SK-N-SH treated with all-trans-retinoic acid at 6 μM for 48 hours (cell line): Measurements from ENCODE around the gene FHOD3.
A peak's percentile ranks its signal among the peaks of the same experiment; 100 is the strongest.

Source experiments
- ATAC-seq: fragments of 200-7000 bp; cut with Tn5 transposase; 3 replicates; pipeline ENCODE4 v1.9.1; 2020; ENCODE audit warnings: mild to moderate bottlenecking, moderate library complexity
- ARNTL ChIP-seq: fragments of 450-650 bp; formaldehyde crosslinking; IDR thresholded peaks from 2 replicates; pipeline ENCODE4 v1.5.0; 2020; ENCODE audit warnings: low read depth, mild to moderate bottlenecking, moderate library complexity, borderline replicate concordance
- BACH2 ChIP-seq: fragments of 250-450 bp; sonication (Bioruptor Pico); IDR thresholded peaks from 2 replicates; pipeline ENCODE4 v1.9.0; 2021; ENCODE audit warnings: mild to moderate bottlenecking, borderline replicate concordance
- CREB5 ChIP-seq: fragments of 250-450 bp; sonication (Bioruptor Pico); IDR thresholded peaks from 2 replicates; pipeline ENCODE4 v1.5.1; 2020; ENCODE audit warnings: low read depth, mild to moderate bottlenecking, moderate library complexity
- CSDC2 ChIP-seq: fragments of 250-450 bp; sonication (Bioruptor Pico); IDR thresholded peaks from 2 replicates; pipeline ENCODE4 v1.5.0; 2020; ENCODE audit warnings: mild to moderate bottlenecking, moderate library complexity
- ESRRG ChIP-seq: fragments of 250-450 bp; sonication (Bioruptor Pico); IDR thresholded peaks from 2 replicates; pipeline ENCODE4 v1.6.1; 2021; ENCODE audit warnings: mild to moderate bottlenecking
- PATZ1 ChIP-seq: fragments of 250-450 bp; sonication (Bioruptor Pico); IDR thresholded peaks from 2 replicates; pipeline ENCODE4 v1.8.0; 2020; ENCODE audit warnings: mild to moderate bottlenecking, moderate library complexity, borderline replicate concordance
- POU6F1 ChIP-seq: fragments of 250-450 bp; sonication (Bioruptor Pico); IDR thresholded peaks from 2 replicates; pipeline ENCODE4 v1.8.0; 2021; ENCODE audit warnings: low read depth, mild to moderate bottlenecking, moderate library complexity, borderline replicate concordance
- RARB ChIP-seq: fragments of 250-450 bp; sonication (Bioruptor Pico); IDR thresholded peaks from 2 replicates; pipeline ENCODE4 v1.8.0; 2021; ENCODE audit warnings: mild to moderate bottlenecking, moderate library complexity
- SNAI2 ChIP-seq: fragments of 250-450 bp; sonication (Bioruptor Pico); IDR thresholded peaks from 2 replicates; pipeline ENCODE4 v1.5.0; 2020; ENCODE audit warnings: mild to moderate bottlenecking, moderate library complexity
- TCF4 ChIP-seq: fragments of 250-450 bp; sonication (Bioruptor Pico); IDR thresholded peaks from 2 replicates; pipeline ENCODE4 v1.8.0; 2021; ENCODE audit warnings: mild to moderate bottlenecking, moderate library complexity, borderline replicate concordance
- TOX ChIP-seq: fragments of 250-450 bp; sonication (Bioruptor Pico); IDR thresholded peaks from 2 replicates; pipeline ENCODE4 v1.8.0; 2021; ENCODE audit warnings: mild to moderate bottlenecking, moderate library complexity, borderline replicate concordance
- ZFP3 ChIP-seq: fragments of 250-450 bp; sonication (Bioruptor Pico); IDR thresholded peaks from 2 replicates; pipeline ENCODE4 v1.5.0; 2020; ENCODE audit warnings: mild to moderate bottlenecking, moderate library complexity
- ZFP30 ChIP-seq: fragments of 450-650 bp; formaldehyde crosslinking; IDR thresholded peaks from 2 replicates; pipeline ENCODE4 v1.5.0; 2022; ENCODE audit warnings: mild to moderate bottlenecking, moderate library complexity
- ZNF565 ChIP-seq: fragments of 450-650 bp; formaldehyde crosslinking; conservative IDR thresholded peaks from 2 replicates; pipeline ENCODE4 v1.5.0; 2020; ENCODE audit warnings: low read depth, mild to moderate bottlenecking, moderate library complexity
- ZNF70 ChIP-seq: fragments of 450-650 bp; formaldehyde crosslinking; IDR thresholded peaks from 2 replicates; pipeline ENCODE4 v1.5.0; 2020; ENCODE audit warnings: mild to moderate bottlenecking, moderate library complexity
- ZNF8 ChIP-seq: fragments of 450-650 bp; formaldehyde crosslinking; IDR thresholded peaks from 2 replicates; pipeline ENCODE4 v1.5.0; 2020; ENCODE audit warnings: mild to moderate bottlenecking, moderate library complexity
- TF ChIP-seq, protein P1 (sequence below): fragments of 250-450 bp; sonication (Bioruptor Pico); IDR thresholded peaks from 2 replicates; pipeline ENCODE4 v1.5.0; 2020; ENCODE audit warnings: mild to moderate bottlenecking, moderate library complexity
- TF ChIP-seq, protein P2 (sequence below): fragments of 250-450 bp; sonication (Bioruptor Pico); IDR thresholded peaks from 2 replicates; pipeline ENCODE4 v1.5.1; 2021; ENCODE audit warnings: mild to moderate bottlenecking, moderate library complexity

FHOD3 gene

DNA sequence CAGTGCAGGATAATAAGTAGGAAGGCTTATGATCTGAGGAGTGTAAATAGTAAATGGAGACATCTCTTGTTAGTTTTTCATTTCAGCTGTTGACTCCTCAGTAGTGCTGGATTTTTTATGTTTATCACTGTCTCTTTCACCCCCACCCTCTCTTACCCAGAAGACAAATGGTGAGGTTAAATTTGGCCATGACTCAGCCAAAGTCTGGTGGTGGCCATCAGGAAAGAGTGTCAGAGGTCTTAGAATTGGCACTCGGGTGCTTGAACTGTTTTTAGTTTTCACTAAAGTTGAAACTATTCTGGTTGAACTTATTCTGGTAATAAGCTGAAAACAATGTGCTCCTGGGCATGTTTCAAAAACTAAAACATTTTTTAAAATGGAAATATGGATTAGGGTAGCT is 123.3 kb downstream of the FHOD3 start:
- ATAC-seq: peak; percentile 40; the same call in 2 of the 3 replicates
- TF ChIP-seq, protein P1, sequence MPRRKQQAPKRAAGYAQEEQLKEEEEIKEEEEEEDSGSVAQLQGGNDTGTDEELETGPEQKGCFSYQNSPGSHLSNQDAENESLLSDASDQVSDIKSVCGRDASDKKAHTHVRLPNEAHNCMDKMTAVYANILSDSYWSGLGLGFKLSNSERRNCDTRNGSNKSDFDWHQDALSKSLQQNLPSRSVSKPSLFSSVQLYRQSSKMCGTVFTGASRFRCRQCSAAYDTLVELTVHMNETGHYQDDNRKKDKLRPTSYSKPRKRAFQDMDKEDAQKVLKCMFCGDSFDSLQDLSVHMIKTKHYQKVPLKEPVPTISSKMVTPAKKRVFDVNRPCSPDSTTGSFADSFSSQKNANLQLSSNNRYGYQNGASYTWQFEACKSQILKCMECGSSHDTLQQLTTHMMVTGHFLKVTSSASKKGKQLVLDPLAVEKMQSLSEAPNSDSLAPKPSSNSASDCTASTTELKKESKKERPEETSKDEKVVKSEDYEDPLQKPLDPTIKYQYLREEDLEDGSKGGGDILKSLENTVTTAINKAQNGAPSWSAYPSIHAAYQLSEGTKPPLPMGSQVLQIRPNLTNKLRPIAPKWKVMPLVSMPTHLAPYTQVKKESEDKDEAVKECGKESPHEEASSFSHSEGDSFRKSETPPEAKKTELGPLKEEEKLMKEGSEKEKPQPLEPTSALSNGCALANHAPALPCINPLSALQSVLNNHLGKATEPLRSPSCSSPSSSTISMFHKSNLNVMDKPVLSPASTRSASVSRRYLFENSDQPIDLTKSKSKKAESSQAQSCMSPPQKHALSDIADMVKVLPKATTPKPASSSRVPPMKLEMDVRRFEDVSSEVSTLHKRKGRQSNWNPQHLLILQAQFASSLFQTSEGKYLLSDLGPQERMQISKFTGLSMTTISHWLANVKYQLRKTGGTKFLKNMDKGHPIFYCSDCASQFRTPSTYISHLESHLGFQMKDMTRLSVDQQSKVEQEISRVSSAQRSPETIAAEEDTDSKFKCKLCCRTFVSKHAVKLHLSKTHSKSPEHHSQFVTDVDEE (CRISPR knock-in tag): no peak
- TF ChIP-seq CSDC2 (CRISPR knock-in tag): no peak
- TF ChIP-seq ARNTL (CRISPR knock-in tag): no peak
- no peak for TF ChIP-seq PATZ1 (CRISPR knock-in tag)
- TF ChIP-seq CREB5 (CRISPR knock-in tag): no peak
- TF ChIP-seq TCF4 (CRISPR knock-in tag): no peak
- TF ChIP-seq ESRRG (CRISPR knock-in tag): no peak
- no peak for TF ChIP-seq TOX (CRISPR knock-in tag)
- no peak for TF ChIP-seq SNAI2 (CRISPR knock-in tag)
- TF ChIP-seq ZFP30 (CRISPR knock-in tag): no peak
- no peak for TF ChIP-seq BACH2 (CRISPR knock-in tag)
- no peak for TF ChIP-seq RARB (CRISPR knock-in tag)
- no peak for TF ChIP-seq ZNF8

DNA sequence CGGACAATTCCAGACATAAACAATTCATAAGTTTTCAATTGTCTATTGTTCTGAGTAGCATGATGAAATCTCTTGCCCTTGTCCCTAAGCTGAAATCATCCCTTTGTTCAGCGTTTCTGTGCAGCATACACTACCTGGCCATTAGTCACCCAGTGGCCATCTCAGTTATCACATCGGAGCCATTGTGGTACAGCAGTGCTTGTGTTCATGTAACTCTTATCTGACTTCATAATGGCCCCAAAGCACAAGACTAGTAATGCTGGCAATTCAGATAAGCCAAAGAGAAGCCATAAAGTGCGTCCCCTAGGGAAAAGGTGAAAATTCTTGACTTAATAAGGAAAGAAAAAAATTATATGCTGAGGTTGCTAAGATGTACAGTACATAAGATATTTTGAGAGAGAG is 127.2 kb downstream of the FHOD3 start:
- ATAC-seq: peak; percentile 28; the same call in 1 of the 3 replicates
- no peak for TF ChIP-seq CREB5 (CRISPR knock-in tag)
- TF ChIP-seq, protein P2, sequence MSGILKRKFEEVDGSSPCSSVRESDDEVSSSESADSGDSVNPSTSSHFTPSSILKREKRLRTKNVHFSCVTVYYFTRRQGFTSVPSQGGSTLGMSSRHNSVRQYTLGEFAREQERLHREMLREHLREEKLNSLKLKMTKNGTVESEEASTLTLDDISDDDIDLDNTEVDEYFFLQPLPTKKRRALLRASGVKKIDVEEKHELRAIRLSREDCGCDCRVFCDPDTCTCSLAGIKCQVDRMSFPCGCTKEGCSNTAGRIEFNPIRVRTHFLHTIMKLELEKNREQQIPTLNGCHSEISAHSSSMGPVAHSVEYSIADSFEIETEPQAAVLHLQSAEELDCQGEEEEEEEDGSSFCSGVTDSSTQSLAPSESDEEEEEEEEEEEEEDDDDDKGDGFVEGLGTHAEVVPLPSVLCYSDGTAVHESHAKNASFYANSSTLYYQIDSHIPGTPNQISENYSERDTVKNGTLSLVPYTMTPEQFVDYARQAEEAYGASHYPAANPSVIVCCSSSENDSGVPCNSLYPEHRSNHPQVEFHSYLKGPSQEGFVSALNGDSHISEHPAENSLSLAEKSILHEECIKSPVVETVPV (CRISPR knock-in tag): no peak
- TF ChIP-seq ARNTL (CRISPR knock-in tag): no peak
- no peak for TF ChIP-seq ZNF565 (CRISPR knock-in tag)
- TF ChIP-seq POU6F1 (CRISPR knock-in tag): no peak
- TF ChIP-seq, all 23 proteins: peak for 0

- ATAC-seq: no peak
- TF ChIP-seq SNAI2 (CRISPR knock-in tag): no peak
These were observed 129.9 kb downstream of the FHOD3 start for GRCh38 chr18:36427369-36427768.

DNA sequence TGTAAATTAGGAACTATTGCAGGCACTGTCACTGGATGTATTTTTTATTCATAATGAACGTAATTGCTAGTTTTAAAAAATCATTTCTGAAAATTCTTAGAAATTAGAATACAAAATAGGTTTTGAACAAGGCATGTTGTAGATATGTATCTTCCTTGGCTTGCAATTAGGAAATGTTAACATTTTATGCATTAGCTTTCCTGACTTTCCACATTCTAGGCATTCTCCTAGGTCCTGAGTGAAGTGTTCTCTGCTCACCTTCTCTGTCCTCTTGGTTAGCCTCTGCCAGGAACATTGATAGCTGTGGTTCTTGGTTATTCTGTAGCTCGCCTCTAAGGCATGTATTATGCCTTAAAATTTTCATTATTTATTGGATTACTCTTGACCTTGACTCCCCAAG is 130.3 kb downstream of the FHOD3 start:
- TF ChIP-seq ZNF565 (CRISPR knock-in tag) (no peak), TOX (CRISPR knock-in tag) (no peak), CSDC2 (CRISPR knock-in tag) (no peak), ZNF70 (CRISPR knock-in tag) (no peak), TCF4 (CRISPR knock-in tag) (no peak), ESRRG (CRISPR knock-in tag) (no peak), ZFP3 (CRISPR knock-in tag) (no peak), CREB5 (CRISPR knock-in tag) (no peak)
- TF ChIP-seq, protein P2 (CRISPR knock-in tag): no peak
- ATAC-seq: no peak
